ENCODE results near the gene UTP3. TPM values are rescaled to one million over a fixed set of nuclear protein-coding genes. Genes with fewer than 3 reads are reported as not detected.

UTP3 gene
- total RNA-seq, 1 donor, result 23.3 TPM

DNA sequence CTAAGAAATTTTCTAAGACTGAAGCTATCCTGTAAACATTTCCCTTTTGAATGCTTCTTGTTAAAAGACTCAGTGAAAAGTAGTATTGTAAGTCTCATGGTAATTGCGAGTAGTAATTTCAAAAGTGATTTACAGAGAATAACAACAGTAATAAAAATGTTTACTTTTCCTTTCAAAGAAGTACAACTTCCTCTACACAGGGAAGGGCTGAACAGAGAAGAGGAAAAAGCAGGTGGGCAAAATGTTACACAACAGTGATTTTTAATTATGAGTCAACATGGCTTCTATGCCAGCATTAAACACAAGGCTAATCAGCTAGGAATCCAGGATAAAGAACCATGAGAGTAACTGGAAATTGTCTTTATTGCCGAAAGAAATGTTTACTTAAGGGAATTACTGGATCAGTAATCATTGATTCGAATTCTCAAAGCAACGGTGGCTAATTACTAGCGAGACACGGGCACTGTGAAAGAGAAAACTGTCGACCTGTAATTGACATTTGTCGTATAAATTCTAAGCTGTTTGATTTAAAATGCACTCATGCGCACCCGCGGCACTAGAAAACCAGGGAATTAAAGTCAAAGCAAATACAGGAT lies 15.4 kb downstream of the UTP3 start:
- H3K4me3 ChIP-seq (ENCODE audit: low read depth, low read length), result peak overlapping the region; percentile 64
- peak; percentile 69 for DNase-seq (ENCODE audit: low read depth)
- TF ChIP-seq, protein P1, sequence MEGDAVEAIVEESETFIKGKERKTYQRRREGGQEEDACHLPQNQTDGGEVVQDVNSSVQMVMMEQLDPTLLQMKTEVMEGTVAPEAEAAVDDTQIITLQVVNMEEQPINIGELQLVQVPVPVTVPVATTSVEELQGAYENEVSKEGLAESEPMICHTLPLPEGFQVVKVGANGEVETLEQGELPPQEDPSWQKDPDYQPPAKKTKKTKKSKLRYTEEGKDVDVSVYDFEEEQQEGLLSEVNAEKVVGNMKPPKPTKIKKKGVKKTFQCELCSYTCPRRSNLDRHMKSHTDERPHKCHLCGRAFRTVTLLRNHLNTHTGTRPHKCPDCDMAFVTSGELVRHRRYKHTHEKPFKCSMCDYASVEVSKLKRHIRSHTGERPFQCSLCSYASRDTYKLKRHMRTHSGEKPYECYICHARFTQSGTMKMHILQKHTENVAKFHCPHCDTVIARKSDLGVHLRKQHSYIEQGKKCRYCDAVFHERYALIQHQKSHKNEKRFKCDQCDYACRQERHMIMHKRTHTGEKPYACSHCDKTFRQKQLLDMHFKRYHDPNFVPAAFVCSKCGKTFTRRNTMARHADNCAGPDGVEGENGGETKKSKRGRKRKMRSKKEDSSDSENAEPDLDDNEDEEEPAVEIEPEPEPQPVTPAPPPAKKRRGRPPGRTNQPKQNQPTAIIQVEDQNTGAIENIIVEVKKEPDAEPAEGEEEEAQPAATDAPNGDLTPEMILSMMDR (IDR thresholded peaks at IDR 0.05; ENCODE audit: insufficient read depth, low read depth, low read length), result no peak

DNA sequence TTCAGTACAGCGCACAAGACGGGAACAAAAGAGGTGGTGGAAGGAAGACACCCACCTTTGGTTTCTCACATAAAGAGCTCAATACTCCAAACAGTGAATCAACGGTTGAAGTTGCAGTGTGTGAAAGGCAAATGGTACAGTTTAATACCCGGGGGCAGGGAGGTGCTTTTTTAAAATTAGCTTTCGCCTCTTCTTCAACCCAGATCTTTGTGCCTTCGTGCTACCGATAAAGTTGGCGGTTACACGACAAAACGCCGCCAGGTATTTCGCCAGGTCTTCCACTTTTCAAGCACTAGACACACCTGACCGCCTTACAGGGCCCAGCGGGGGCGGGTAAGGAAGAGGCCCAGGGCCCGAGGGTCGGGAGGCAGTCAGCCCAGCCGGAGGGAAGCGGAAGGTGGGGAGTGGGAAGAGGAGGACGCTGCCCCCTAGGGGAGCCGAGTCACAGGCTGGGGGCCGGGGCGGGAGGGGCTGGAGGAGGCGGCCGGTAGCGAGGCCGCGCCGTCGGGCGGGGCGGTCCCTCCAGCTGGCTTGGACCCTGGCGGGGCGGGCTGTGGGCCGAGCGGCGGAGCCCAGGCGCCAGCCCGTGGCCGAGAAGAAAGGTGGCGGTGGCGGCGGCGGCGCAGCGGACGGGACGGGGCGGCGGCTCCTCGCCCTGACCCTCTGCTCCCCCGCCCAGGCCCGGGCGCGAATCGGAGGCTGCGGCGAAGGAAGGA lies 16.0 kb downstream of the UTP3 start:
- peak; percentile 75 for DNase-seq (ENCODE audit: low read depth)
- TF ChIP-seq, protein P1 (IDR thresholded peaks at IDR 0.05; ENCODE audit: insufficient read depth, low read depth, low read length), result peak; percentile 37
- H3K4me3 ChIP-seq (ENCODE audit: low read depth, low read length), result peak overlapping the region; percentile 64

DNA sequence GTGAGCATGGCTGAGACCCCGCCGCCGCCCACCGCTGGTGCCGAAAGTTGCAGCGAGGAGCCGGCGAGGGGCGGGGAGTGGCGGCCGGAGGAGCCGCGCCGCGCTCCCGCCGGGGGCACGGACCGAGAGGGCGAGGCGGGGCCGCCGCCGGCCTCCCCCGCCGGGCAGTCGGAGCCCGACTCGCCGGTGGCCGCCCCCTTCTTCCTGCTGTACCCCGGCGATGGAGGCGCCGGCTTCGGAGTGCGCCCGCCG lies 16.5 kb downstream of the UTP3 start:
- TF ChIP-seq, protein P1 (IDR thresholded peaks at IDR 0.05; ENCODE audit: insufficient read depth, low read depth, low read length), result no peak
- peak overlapping the region; percentile 64 for H3K4me3 ChIP-seq (ENCODE audit: low read depth, low read length)
- peak; percentile 12 for DNase-seq (ENCODE audit: low read depth)

DNA sequence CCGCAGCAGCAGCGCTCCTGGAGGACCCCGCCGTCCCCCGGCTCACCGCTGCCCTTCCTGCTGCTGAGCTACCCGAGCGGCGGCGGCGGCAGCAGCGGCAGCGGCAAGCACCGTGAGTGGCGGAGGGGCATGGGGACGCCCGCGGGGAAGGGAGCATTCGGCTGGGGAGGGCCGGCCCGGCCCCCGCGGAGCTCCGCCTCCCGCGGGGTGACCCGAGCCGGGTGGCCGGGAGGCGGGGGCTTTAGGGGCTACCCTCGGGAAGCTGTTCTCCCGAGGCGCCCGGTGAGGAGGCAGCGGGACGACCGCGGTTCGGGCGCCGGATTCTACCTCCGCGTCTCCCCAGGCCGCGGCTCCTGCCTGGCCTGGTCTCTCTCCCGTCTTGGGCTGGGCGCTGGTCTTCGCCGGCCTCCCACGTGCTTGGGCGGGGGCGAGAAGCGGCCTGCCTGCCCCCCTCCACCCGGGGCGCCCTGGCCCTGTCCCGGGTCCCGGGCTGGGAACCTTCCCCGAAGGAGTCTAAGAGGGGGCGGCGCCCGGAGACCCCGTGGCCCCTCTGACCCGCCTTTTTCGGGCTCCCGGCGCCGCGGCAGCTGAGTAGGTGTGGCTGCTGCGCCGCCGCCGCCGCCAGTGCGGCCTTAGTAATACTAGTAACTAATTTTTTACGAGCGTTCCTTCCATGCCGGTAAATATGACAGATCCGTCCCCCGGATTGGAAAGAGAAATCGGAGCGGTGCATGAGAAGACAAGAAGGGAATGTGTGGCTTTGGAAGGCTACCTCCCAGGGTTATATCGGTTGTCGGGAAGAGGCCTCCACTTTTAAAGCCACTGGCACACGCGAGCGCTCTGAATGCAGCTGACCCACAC lies 17.1 kb downstream of the UTP3 start:
- peak; percentile 82 for DNase-seq (ENCODE audit: low read depth)
- TF ChIP-seq, protein P1 (IDR thresholded peaks at IDR 0.05; ENCODE audit: insufficient read depth, low read depth, low read length), result no peak
- peak overlapping the region; percentile 64 for H3K4me3 ChIP-seq (ENCODE audit: low read depth, low read length)

DNA sequence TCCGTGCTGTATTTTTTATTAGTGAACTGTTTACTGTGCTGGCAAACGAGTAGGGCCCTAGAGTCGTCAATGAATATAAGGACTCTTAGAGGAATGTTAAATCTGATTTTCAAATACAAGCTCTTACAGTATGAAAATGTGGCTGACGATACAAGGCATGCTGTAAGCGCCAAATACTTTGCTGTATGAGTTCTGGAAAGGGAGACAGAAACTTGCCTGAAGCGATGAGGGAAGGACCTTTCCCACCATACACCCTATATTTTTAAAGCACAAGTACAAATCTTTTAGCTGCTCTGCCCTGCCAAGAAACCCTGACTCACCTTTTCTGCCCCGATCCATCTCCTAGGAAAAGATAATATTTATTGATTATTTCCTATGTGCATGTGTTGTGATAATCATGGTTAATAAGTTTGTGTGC lies 17.7 kb downstream of the UTP3 start:
- no peak for DNase-seq (ENCODE audit: low read depth)

DNA sequence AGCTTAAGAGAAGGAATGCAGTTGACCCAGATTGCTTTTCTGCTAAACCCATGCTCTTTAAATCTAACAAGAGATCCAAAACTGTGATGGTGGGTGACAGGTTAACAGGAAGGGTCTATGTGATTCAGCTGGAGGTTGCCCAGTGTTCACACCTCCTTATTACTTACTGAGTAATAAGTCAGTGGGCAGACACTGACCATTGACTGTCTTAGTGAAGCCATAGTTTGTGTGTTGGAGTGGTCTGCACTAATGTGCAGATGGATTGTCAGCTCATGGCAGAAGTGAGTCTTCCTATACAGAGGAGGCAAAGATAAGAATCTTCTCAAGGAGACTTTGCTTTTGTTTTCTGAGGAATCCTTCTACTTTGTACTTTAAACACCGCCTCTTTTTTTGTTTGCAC lies 18.2 kb downstream of the UTP3 start:
- TF ChIP-seq, protein P1 (IDR thresholded peaks at IDR 0.05; ENCODE audit: insufficient read depth, low read depth, low read length), result no peak
- H3K4me3 ChIP-seq (ENCODE audit: low read depth, low read length), result peak overlapping the region; percentile 64
- DNase-seq (ENCODE audit: low read depth), result peak; percentile 21

More for the DNA sequence above, 17.7 kb downstream of the UTP3 start:
- H3K4me3 ChIP-seq (ENCODE audit: low read depth, low read length), result peak overlapping the region; percentile 64
- TF ChIP-seq, protein P1 (IDR thresholded peaks at IDR 0.05; ENCODE audit: insufficient read depth, low read depth, low read length), result no peak

Measured in fibroblast of villous mesenchyme (primary cell).